GM12878 (cell line): ENCODE data around the gene SENP8. TPM values are rescaled to one million over a fixed set of nuclear protein-coding genes. Genes with fewer than 3 reads are reported as not detected.

Experiments
- ATAC-seq: fragments of 200-7000 bp; cut with Tn5 transposase; 3 replicates; pipeline ENCODE4 v1.9.1; 2020; ENCODE audit warnings: mild to moderate bottlenecking, moderate library complexity
- BruUV-seq: library from RNA; stranded (reverse); fragments of 400-500 nt; replicated peaks from 2 replicates; lab custom pipeline; 2021; lab: Mats Ljungman, UMichigan
- CTCF ChIA-PET: fragments of 300-600 bp; sonication (Branson Sonifier 250); formaldehyde crosslinking; extraction: SDS; loops from one replicate; lab custom pipeline; 2021; ENCODE audit warnings: inconsistent platforms; lab: Yijun Ruan, JAX
- POLR2A ChIA-PET: fragments of 350-600 bp; formaldehyde crosslinking; extraction: SDS; loops from one replicate; lab custom pipeline; 2021; ENCODE audit warnings: inconsistent platforms; lab: Charles Lee
- RAD21 ChIA-PET: fragments of 300-600 bp; sonication (Branson Sonifier 250); formaldehyde crosslinking; loops from one replicate; lab custom pipeline; 2023; ENCODE audit warnings: antibody characterized with exemption; ENCODE audit not compliant: unreplicated experiment; lab: Charles Lee
- SMC1A ChIA-PET: fragments of 300-600 bp; sonication (Branson Sonifier 250); formaldehyde crosslinking; loops from one replicate; lab custom pipeline; 2023; ENCODE audit not compliant: unreplicated experiment, uncharacterized antibody; lab: Charles Lee
- DNase-seq: peaks from one replicate; pipeline ENCODE4 v3.0.0-alpha.2; 2011; ENCODE audit warnings: low read depth, low spot score
- FAIRE-seq: peaks from 3 replicates; lab custom pipeline; 2011; peaks lifted over from hg19 to GRCh38; lab: Jason Lieb, UNC
- H2AFZ ChIP-seq: 2 replicates; pipeline ENCODE4 v1.6.0; 2011; ENCODE audit warnings: low read depth, low read length, control low read depth; ENCODE audit not compliant: control insufficient read depth
- H3K27ac ChIP-seq: 2 replicates; pipeline ENCODE4 v1.5.1; 2011; ENCODE audit warnings: control low read depth; ENCODE audit not compliant: control insufficient read depth, insufficient read depth
- H3K27me3 ChIP-seq, 2 experiments: replicated peaks in 1 of 2; 2 replicates each; pipeline versions ENCODE4 v1.6.0 to v1.6.1; 2011; ENCODE audit warnings: low read length in 1 of 2; ENCODE audit not compliant: control insufficient read depth in 2 of 2, insufficient read depth in 2 of 2
- H3K36me3 ChIP-seq, 2 experiments: 2 replicates each; pipeline ENCODE4 v1.5.1; 2011; ENCODE audit warnings: low read length in 1 of 2; ENCODE audit not compliant: control insufficient read depth in 2 of 2, insufficient read depth in 2 of 2
- H3K4me1 ChIP-seq: 2 replicates; pipeline ENCODE4 v1.6.1; 2011; ENCODE audit warnings: mild to moderate bottlenecking, low read length, moderate library complexity, mixed read lengths; ENCODE audit not compliant: control insufficient read depth, insufficient read depth
- H3K4me2 ChIP-seq: 2 replicates; pipeline ENCODE4 v1.6.0; 2011; ENCODE audit warnings: control low read depth; ENCODE audit not compliant: control insufficient read depth, insufficient read depth
- H3K4me3 ChIP-seq: fragments of 200-600 bp; sonication (generic); 2 replicates; pipeline ENCODE4 v1.5.1; 2016
- H3K79me2 ChIP-seq: 2 replicates; pipeline ENCODE4 v1.6.0; 2011; ENCODE audit warnings: low read length; ENCODE audit not compliant: control insufficient read depth, insufficient read depth
- H3K9ac ChIP-seq: 2 replicates; pipeline ENCODE4 v1.8.0; 2011; ENCODE audit warnings: low read length, control low read depth, mixed read lengths; ENCODE audit not compliant: control insufficient read depth, insufficient read depth
- H3K9me3 ChIP-seq: replicated peaks from 3 replicates; pipeline ENCODE4 v1.5.1; 2011; ENCODE audit warnings: mild to moderate bottlenecking, low read length; ENCODE audit not compliant: control insufficient read depth, insufficient read depth
- H4K20me1 ChIP-seq: 2 replicates; pipeline ENCODE4 v1.6.0; 2011; ENCODE audit not compliant: control insufficient read depth, insufficient read depth
- MYC ChIP-seq: IDR thresholded peaks from 2 replicates; pipeline ENCODE4 v1.6.1; 2011; ENCODE audit warnings: mild to moderate bottlenecking, low read length, moderate library complexity, inconsistent platforms; ENCODE audit not compliant: insufficient read depth, insufficient replicate concordance, insufficient read length, severe bottlenecking
- NR2C2 ChIP-seq: IDR thresholded peaks from 2 replicates; pipeline ENCODE4 v1.6.1; 2011; ENCODE audit warnings: borderline replicate concordance, low read depth; ENCODE audit not compliant: control insufficient read depth, insufficient read length
- POLR2A ChIP-seq: IDR thresholded peaks from 2 replicates; pipeline ENCODE4 v1.6.1; 2011; ENCODE audit warnings: low read depth, mild to moderate bottlenecking, low read length
- RB1 ChIP-seq: fragments of 450-650 bp; formaldehyde crosslinking; IDR thresholded peaks from 2 replicates; pipeline ENCODE4 v1.6.1; 2017; ENCODE audit warnings: mild to moderate bottlenecking, borderline replicate concordance
- RCOR1 ChIP-seq: conservative IDR thresholded peaks from 2 replicates; pipeline ENCODE4 v1.6.1; 2012; ENCODE audit warnings: low read depth, low read length, improper control_type of control experiment
- TAF1 ChIP-seq: IDR thresholded peaks from 2 replicates; pipeline ENCODE4 v1.6.1; 2011; ENCODE audit warnings: mild to moderate bottlenecking, low read depth, low read length, borderline replicate concordance
- ZNF207 ChIP-seq: fragments of 450-650 bp; IDR thresholded peaks from 2 replicates; pipeline ENCODE4 v1.6.1; 2014; ENCODE audit warnings: antibody characterized with exemption, mild to moderate bottlenecking, borderline replicate concordance
- WGBS: methylation state at CpG from one replicate; pipeline ENCODE4 v1.1.6; 2016; ENCODE audit warnings: low lambda C conversion rate; ENCODE audit not compliant: insufficient replicate concordance, insufficient coverage; ENCODE audit errors: missing lambda C conversion rate; 5-methylcytosine and 5-hydroxymethylcytosine counted together
- in situ Hi-C: fragments of 300-500 bp; cut with MboI; formaldehyde crosslinking; loops from 9 replicates; pipeline ENCODE4 v1.14.3; 2018; ENCODE audit warnings: mixed read lengths
- intact Hi-C: fragments of 100-400 bp; cut with micrococcal nuclease; formaldehyde crosslinking; loops from one replicate; pipeline ENCODE4 v1.14.2; 2022; ENCODE audit not compliant: unreplicated experiment
- polyA plus RNA-seq, 11 experiments: library from polyadenylated mRNA; depleted of rRNA in 4 of 11; unstranded in 6 of 11; stranded (reverse) in 5 of 11; fragments of >200 nt; fragmentation: Nextera tagmentation in 4 of 11; fragmentation: Illumina TruSeq in 1 of 11; extraction: Ambion mirVana in 4 of 11; extraction: Trizol in 1 of 11; gene quantifications; 1 replicate in 1 of 11; 2 replicates in 10 of 11; pipeline versions ENCODE4 v1.2.1 to v1.2.3, GENCODE V29; 2011 to 2016; ENCODE audit warnings: inconsistent platforms in 2 of 11, missing spikeins in 2 of 11, low read depth in 1 of 11
- total RNA-seq, 4 experiments: library from RNA; depleted of rRNA in 3 of 4; stranded (reverse); fragments of >200 nt in 3 of 4; fragmentation: Illumina TruSeq in 1 of 4; extraction: Trizol in 1 of 4; gene quantifications; 2 replicates each; pipeline versions ENCODE4 v1.2.1 to v1.2.3, GENCODE V29; 2013 to 2021
- TF ChIP-seq, protein P1 (sequence below): fragments of 450-650 bp; formaldehyde crosslinking; IDR thresholded peaks from 2 replicates; pipeline ENCODE4 v1.4.0; 2022; ENCODE audit warnings: mild to moderate bottlenecking, moderate library complexity
- TF ChIP-seq, protein P2 (sequence below): IDR thresholded peaks from 2 replicates; pipeline ENCODE4 v1.6.1; 2012; ENCODE audit warnings: improper control_type of control experiment, low read depth, low read length; ENCODE audit not compliant: insufficient replicate concordance

Gene SENP8
- total and polyA plus RNA-seq, 10 of the 15 experiments (the other 5 are each of a cell fraction or from before 2014, with no cell fraction given): 0.87 to 5.6 (median 2.2) TPM

DNA sequence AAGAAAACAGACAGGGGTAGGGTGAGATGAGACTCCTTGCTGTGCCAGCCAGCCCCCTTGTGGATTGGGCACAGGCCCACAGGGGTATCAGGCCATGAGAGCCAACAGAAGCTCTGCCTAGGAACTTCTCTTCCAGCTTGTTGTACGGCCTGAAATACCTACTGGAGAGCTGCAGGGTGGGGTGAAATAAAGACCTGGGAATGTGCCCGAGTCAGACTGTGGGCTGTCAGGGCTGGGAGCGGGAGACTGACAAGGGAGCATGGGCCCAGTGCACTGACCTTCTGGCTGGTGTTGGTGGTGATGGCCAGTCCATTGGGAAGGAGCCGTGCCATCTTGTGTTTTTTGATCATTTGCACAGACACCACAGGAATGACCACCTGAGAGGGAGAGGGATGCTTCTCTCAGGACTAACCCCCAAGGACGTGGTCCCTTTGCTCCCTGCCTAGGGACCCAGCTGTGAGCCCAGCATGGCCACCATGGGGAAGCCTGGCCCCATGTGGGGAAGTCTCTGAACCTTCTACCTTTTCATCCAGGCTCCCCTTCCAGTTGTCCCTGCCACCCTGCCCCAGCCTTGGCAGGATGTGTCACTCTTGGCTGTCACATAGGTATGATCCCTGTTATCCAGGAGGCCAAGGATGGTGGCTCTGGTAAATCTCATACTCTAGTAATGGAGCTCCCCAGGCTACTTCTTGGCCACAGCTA, 48.7 kb downstream of the SENP8 start:
- TF ChIP-seq ZNF207 (no peak), POLR2A (no peak), RCOR1 (no peak), RB1 (no peak), MYC (no peak), TAF1 (no peak), NR2C2 (no peak)
- TF ChIP-seq, protein P1, sequence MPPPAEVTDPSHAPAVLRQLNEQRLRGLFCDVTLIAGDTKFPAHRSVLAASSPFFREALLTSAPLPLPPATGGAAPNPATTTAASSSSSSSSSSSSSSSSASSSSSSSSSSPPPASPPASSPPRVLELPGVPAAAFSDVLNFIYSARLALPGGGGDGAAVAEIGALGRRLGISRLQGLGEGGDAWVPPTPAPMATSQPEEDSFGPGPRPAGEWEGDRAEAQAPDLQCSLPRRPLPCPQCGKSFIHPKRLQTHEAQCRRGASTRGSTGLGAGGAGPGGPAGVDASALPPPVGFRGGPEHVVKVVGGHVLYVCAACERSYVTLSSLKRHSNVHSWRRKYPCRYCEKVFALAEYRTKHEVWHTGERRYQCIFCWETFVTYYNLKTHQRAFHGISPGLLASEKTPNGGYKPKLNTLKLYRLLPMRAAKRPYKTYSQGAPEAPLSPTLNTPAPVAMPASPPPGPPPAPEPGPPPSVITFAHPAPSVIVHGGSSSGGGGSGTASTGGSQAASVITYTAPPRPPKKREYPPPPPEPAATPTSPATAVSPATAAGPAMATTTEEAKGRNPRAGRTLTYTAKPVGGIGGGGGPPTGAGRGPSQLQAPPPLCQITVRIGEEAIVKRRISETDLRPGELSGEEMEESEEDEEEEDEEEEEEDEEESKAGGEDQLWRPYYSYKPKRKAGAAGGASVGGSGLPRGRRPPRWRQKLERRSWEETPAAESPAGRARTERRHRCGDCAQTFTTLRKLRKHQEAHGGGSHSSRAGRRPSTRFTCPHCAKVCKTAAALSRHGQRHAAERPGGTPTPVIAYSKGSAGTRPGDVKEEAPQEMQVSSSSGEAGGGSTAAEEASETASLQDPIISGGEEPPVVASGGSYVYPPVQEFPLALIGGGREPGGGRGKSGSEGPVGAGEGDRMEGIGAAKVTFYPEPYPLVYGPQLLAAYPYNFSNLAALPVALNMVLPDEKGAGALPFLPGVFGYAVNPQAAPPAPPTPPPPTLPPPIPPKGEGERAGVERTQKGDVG (CRISPR knock-in tag): no peak
- TF ChIP-seq, protein P2, sequence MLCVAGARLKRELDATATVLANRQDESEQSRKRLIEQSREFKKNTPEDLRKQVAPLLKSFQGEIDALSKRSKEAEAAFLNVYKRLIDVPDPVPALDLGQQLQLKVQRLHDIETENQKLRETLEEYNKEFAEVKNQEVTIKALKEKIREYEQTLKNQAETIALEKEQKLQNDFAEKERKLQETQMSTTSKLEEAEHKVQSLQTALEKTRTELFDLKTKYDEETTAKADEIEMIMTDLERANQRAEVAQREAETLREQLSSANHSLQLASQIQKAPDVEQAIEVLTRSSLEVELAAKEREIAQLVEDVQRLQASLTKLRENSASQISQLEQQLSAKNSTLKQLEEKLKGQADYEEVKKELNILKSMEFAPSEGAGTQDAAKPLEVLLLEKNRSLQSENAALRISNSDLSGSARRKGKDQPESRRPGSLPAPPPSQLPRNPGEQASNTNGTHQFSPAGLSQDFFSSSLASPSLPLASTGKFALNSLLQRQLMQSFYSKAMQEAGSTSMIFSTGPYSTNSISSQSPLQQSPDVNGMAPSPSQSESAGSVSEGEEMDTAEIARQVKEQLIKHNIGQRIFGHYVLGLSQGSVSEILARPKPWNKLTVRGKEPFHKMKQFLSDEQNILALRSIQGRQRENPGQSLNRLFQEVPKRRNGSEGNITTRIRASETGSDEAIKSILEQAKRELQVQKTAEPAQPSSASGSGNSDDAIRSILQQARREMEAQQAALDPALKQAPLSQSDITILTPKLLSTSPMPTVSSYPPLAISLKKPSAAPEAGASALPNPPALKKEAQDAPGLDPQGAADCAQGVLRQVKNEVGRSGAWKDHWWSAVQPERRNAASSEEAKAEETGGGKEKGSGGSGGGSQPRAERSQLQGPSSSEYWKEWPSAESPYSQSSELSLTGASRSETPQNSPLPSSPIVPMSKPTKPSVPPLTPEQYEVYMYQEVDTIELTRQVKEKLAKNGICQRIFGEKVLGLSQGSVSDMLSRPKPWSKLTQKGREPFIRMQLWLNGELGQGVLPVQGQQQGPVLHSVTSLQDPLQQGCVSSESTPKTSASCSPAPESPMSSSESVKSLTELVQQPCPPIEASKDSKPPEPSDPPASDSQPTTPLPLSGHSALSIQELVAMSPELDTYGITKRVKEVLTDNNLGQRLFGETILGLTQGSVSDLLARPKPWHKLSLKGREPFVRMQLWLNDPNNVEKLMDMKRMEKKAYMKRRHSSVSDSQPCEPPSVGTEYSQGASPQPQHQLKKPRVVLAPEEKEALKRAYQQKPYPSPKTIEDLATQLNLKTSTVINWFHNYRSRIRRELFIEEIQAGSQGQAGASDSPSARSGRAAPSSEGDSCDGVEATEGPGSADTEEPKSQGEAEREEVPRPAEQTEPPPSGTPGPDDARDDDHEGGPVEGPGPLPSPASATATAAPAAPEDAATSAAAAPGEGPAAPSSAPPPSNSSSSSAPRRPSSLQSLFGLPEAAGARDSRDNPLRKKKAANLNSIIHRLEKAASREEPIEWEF: no peak
- in situ Hi-C loops: no loop called here
- CTCF ChIA-PET: no interaction called here

More for the DNA sequence above, 48.7 kb downstream of the SENP8 start:
- Histone ChIP-seq H3K4me3 (no peak overlapping the region), H3K27ac (no peak overlapping the region), H2AFZ (no peak overlapping the region), H4K20me1 (no peaks in the 10 kb centered on the region), H3K27me3 (peaks cover 0 to 2% of the 10 kb centered on the region in 2 experiments; a peak in 2 of 4 replicates), H3K9me3 (no peaks in the 10 kb centered on the region), H3K4me1 (no peaks in the 10 kb centered on the region), H3K36me3 (no peaks in the 10 kb centered on the region), H3K79me2 (no peaks in the 10 kb centered on the region), H3K9ac (no peak overlapping the region), H3K4me2 (no peak overlapping the region)
- RAD21 ChIA-PET: interaction anchor here (0.8 kb wide), 1 partner anchor 11 kb away, joined by 3 read pairs; no protein-coding TSS in a partner anchor
- no TSS peak for BruUV-seq
- SMC1A ChIA-PET: no interaction called here
- no peak for DNase-seq
- WGBS: 20% methylated on average over 5 of the region's 5 CpGs
- no peak for ATAC-seq
- no peak for FAIRE-seq
- intact Hi-C loops: no loop called here
- POLR2A ChIA-PET: no interaction called here
